A549 (cell line): ENCODE results near the gene RUFY2. TPM values are rescaled to one million over a fixed set of nuclear protein-coding genes. Genes with fewer than 3 reads are reported as not detected.

ENCODE experiments used
- NR3C1 ChIP-seq: fragments of >200 bp; sonication (Bioruptor Twin); formaldehyde crosslinking; IDR thresholded peaks from 3 replicates; pipeline ENCODE4 v1.6.1; 2017
- PHF8 ChIP-seq: fragments of 200-600 bp; sonication (generic); IDR thresholded peaks from 2 replicates; pipeline ENCODE4 v1.6.1; 2016; ENCODE audit warnings: low read depth, mild to moderate bottlenecking, antibody characterized with exemption, moderate library complexity, borderline replicate concordance
- polyA plus RNA-seq, 4 experiments: library from polyadenylated mRNA; depleted of rRNA in 3 of 4; stranded (reverse); fragments of >200 nt; fragmentation: RNase III in 1 of 4; extraction: RNeasy Plus Mini Kit Qiagen cat#74134 plus additional on column Dnase treatment in 1 of 4; gene quantifications; 2 replicates in 3 of 4; 3 replicates in 1 of 4; pipeline ENCODE4 v1.2.3, GENCODE V29; 2011 to 2017
- TF ChIP-seq, protein P1 (sequence below): fragments of 250-450 bp; sonication (Bioruptor Pico); IDR thresholded peaks from 2 replicates; pipeline ENCODE4 v1.5.0; 2021; ENCODE audit warnings: mild to moderate bottlenecking, moderate library complexity, borderline replicate concordance

RUFY2 gene
- polyA plus RNA-seq, 2 of the 4 experiments (the other 2 are of a cell fraction), result 7.9 to 20.3 TPM

DNA sequence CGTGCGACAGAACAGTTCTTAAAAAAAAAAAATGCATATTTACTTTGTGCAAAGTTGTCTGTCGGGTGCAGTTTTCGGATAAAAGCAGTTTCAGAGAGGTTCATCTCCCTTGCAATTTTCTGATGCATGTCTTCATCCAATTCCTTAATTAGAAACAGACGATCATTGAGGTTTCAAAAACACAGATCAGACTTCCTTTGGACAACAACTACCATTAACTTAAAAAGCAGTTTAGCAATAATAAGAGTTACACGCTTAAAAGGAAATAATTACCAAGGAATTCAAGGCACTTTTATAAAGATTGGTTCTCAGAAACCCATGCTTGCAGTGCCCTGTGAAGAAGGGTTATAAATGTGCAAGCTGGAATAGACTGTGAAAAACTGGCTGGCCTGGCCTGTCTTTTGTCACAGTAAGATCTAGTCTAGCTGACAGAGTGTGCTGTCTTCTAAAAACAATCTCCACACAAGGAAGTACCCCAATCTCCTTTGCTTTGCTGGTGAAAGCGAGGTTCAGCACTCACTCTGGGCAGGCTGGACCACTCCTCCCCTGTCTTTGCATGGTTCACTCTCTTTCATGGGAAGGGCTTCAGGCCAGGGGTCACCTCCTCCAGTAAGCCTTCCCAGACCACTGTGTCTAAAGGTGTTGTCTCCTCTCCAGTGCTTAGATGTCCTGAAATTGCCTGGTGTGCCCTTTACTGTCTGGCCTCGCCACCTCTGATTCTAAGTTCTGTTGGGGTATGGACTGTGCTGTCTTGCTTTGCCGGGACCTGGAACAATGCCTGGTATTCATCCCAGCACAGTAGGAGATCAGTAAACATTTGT is 110.0 kb downstream of the RUFY2 start (continued):
- TF ChIP-seq, protein P1, sequence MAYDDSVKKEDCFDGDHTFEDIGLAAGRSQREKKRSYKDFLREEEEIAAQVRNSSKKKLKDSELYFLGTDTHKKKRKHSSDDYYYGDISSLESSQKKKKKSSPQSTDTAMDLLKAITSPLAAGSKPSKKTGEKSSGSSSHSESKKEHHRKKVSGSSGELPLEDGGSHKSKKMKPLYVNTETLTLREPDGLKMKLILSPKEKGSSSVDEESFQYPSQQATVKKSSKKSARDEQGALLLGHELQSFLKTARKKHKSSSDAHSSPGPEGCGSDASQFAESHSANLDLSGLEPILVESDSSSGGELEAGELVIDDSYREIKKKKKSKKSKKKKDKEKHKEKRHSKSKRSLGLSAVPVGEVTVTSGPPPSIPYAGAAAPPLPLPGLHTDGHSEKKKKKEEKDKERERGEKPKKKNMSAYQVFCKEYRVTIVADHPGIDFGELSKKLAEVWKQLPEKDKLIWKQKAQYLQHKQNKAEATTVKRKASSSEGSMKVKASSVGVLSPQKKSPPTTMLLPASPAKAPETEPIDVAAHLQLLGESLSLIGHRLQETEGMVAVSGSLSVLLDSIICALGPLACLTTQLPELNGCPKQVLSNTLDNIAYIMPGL (CRISPR knock-in tag), result no peak
- no peak for TF ChIP-seq NR3C1
- no peak for TF ChIP-seq PHF8
- TF ChIP-seq, all 56 proteins: peak for 0

Other genes with a start within 250 kb of the RUFY2 start
- 0.16 and 0.27 TPM in 2 replicates for gene ATOH7, start 175.2 kb downstream of the RUFY2 start, polyA plus RNA-seq (2011; rRNA removed)
- 0.08 to 0.18 TPM (median 0.09 TPM) in 3 replicates for gene ATOH7, start 175.2 kb downstream of the RUFY2 start, polyA plus RNA-seq (2017; fragmentation: RNase III; extraction: RNeasy Plus Mini Kit Qiagen cat#74134 plus additional on column Dnase treatment)
- 108 and 210 TPM in 2 replicates for gene HNRNPH3, start 75.2 kb downstream of the RUFY2 start, polyA plus RNA-seq (2011; rRNA removed)
- gene HNRNPH3, start 75.2 kb downstream of the RUFY2 start, polyA plus RNA-seq (2017; fragmentation: RNase III; extraction: RNeasy Plus Mini Kit Qiagen cat#74134 plus additional on column Dnase treatment), result 354 to 392 TPM (median 391 TPM) in 3 replicates
- gene PBLD, start 74.3 kb downstream of the RUFY2 start, polyA plus RNA-seq (2011; rRNA removed), result 1.8 and 3.4 TPM in 2 replicates
- 4.2 to 4.5 TPM (median 4.2 TPM) in 3 replicates for gene PBLD, start 74.3 kb downstream of the RUFY2 start, polyA plus RNA-seq (2017; fragmentation: RNase III; extraction: RNeasy Plus Mini Kit Qiagen cat#74134 plus additional on column Dnase treatment)
- gene DNA2, start 64.7 kb upstream of the RUFY2 start, polyA plus RNA-seq (2011; rRNA removed), result 15.6 and 20.1 TPM in 2 replicates
- 13.4 to 16.5 TPM (median 14.5 TPM) in 3 replicates for gene DNA2, start 64.7 kb upstream of the RUFY2 start, polyA plus RNA-seq (2017; fragmentation: RNase III; extraction: RNeasy Plus Mini Kit Qiagen cat#74134 plus additional on column Dnase treatment)
- 14.0 and 19.6 TPM in 2 replicates for gene SLC25A16, start 120.2 kb upstream of the RUFY2 start, polyA plus RNA-seq (2011; rRNA removed)
- 8.3 to 9.4 TPM (median 8.3 TPM) in 3 replicates for gene SLC25A16, start 120.2 kb upstream of the RUFY2 start, polyA plus RNA-seq (2017; fragmentation: RNase III; extraction: RNeasy Plus Mini Kit Qiagen cat#74134 plus additional on column Dnase treatment)
- gene TET1, start 153.1 kb upstream of the RUFY2 start, polyA plus RNA-seq (2011; rRNA removed), result 1.7 and 1.8 TPM in 2 replicates
- 0.45 to 0.49 TPM (median 0.45 TPM) in 3 replicates for gene TET1, start 153.1 kb upstream of the RUFY2 start, polyA plus RNA-seq (2017; fragmentation: RNase III; extraction: RNeasy Plus Mini Kit Qiagen cat#74134 plus additional on column Dnase treatment)